Pancreas (tissue), 10 donors: Measurements from ENCODE around the gene AP5Z1. TPM values are rescaled to one million over a fixed set of nuclear protein-coding genes. Genes with fewer than 3 reads are reported as not detected.

Experiments
- ATAC-seq, 4 donors: fragments of 200-7000 bp; cut with Tn5 transposase; one replicate each; pipeline versions ENCODE4 v1.8.0 to v1.9.1; 2020; ENCODE audit warnings: mild to moderate bottlenecking in 4 of 4, moderate library complexity in 4 of 4
- DNase-seq, 6 donors: peaks; one replicate each; pipeline ENCODE4 v3.0.0-alpha.2; 2020
- FAIRE-seq: peaks from 2 replicates; lab custom pipeline; 2012; peaks lifted over from hg19 to GRCh38; lab: Jason Lieb, UNC
- H3K27ac ChIP-seq, 4 donors: fragments of 200-600 bp; sonication (generic); 1 replicate in 3 of 4; 2 replicates in 1 of 4; pipeline versions ENCODE4 v1.5.0 to v1.8.0; 2020
- H3K27me3 ChIP-seq, 4 donors: fragments of 200-600 bp; one replicate each; pipeline ENCODE4 v1.8.0; 2021
- H3K36me3 ChIP-seq, 3 donors: fragments of 200-600 bp; sonication (generic) in 1 of 3; one replicate each; pipeline versions ENCODE4 v1.5.0 to v1.8.0; 2020 to 2021
- H3K4me1 ChIP-seq, 3 donors: fragments of 200-600 bp; one replicate each; pipeline ENCODE4 v1.8.0; 2021
- H3K4me3 ChIP-seq, 4 donors: fragments of 200-600 bp; sonication (generic) in 2 of 4; one replicate each; pipeline versions ENCODE4 v1.5.0 to v1.8.0; 2020 to 2021
- H3K9me3 ChIP-seq, 4 donors: fragments of 200-600 bp; one replicate each; pipeline ENCODE4 v1.8.0; 2021
- CTCF ChIP-seq, 4 donors: fragments of 200-600 bp; sonication (generic) in 3 of 4; IDR thresholded peaks; one replicate each; pipeline versions ENCODE4 v1.5.0 to v1.8.0; 2021; ENCODE audit warnings: antibody characterized with exemption in 4 of 4
- WGBS, 2 donors: extraction: QIAGEN DNeasy Blood & Tissue Kit; methylation state at CpG; one replicate each; pipeline ENCODE4 v1.1.7; 2013; 5-methylcytosine and 5-hydroxymethylcytosine counted together
- intact Hi-C, 3 donors: fragments of 100-400 bp; cut with DNase I; formaldehyde crosslinking; loops; one replicate each; pipeline versions ENCODE4 v1.11.1 to v1.14.2; 2022
- polyA plus RNA-seq, 2 donors: library from polyadenylated mRNA; stranded (reverse); fragments of 200-250 nt; gene quantifications; one replicate each; pipeline ENCODE4 v1.2.3, GENCODE V29; 2013
- total RNA-seq, 6 donors: library from RNA; stranded (reverse); fragmentation: NEBNext Ultra II Directional in 4 of 6; extraction: Animal tissue kit (Norgen Biotek cat#: 25700) in 4 of 6; gene quantifications; one replicate each; pipeline versions ENCODE4 v1.2.1 to v1.2.4, GENCODE V29; 2021 to 2023
- donor health status: healthy with polysubstance abuse.
- donor health status: DM: no; HTN: no; CAD: no; lungs with moderate emphysema.
- donor health status: DM: no; HTN: no; CAD: no.
- donor health status: control.
- donor health status: control.
- donor health status: Bipolar disorder and iron deficiency.
- donor health status: DM: yes; HTN: yes; CAD: no.
- donor health status: DM: no; HTN: no; CAD: no.
- donor health status: DM: no; HTN: no; CAD: no.
- donor health status: DM: yes; HTN: yes; CAD: no.

The AP5Z1 gene
- total and polyA plus RNA-seq, 8 donors: 12.8 to 81.2 (median 18.3) TPM

- peak in 2 of 6 donors; percentile 29 to 49 for DNase-seq
- Histone ChIP-seq H3K9me3 (no peaks in the 10 kb centered on the region), H3K4me1 (peaks cover 0 to 19% (median 0%) of the 10 kb centered on the region in 3 donors), H3K27ac (peak overlapping the region; percentile 94 to 98 (median 96)), H3K36me3 (no peaks in the 10 kb centered on the region), H3K27me3 (no peaks in the 10 kb centered on the region), H3K4me3 (peak overlapping the region; percentile 85 to 96 (median 92))
- ATAC-seq: peak; percentile 25 to 48 (median 34)
- intact Hi-C loops: no loop called here
- 17 to 19% methylated on average over 32 of the region's 32 CpGs for WGBS, 2 donors
- TF ChIP-seq CTCF (IDR thresholded peaks at IDR 0.05): no peak
- no peak for FAIRE-seq
These were observed 613 bp downstream of the AP5Z1 start for GRCh38 chr7:4775848-4776623.

- peaks cover 4 to 22% (median 22%) of the 10 kb centered on the region in 3 donors for H3K36me3 ChIP-seq
- no peak overlapping the region for H3K4me3 ChIP-seq
- DNase-seq: no peak
- no peak for ATAC-seq
- FAIRE-seq: peak; percentile 99
- no peaks in the 10 kb centered on the region for H3K9me3 ChIP-seq
- intact Hi-C loops: no loop called here
- WGBS, 2 donors: 75 to 85% methylated on average over 5 of the region's 5 CpGs
- no peak for TF ChIP-seq CTCF (IDR thresholded peaks at IDR 0.05)
- H3K27ac ChIP-seq: no peak overlapping the region
- H3K4me1 ChIP-seq: peaks cover 0 to 19% (median 0%) of the 10 kb centered on the region in 3 donors
- H3K27me3 ChIP-seq: no peaks in the 10 kb centered on the region
These were observed 3.7 kb downstream of the AP5Z1 start for GRCh38 chr7:4779118-4779517.

- intact Hi-C loops: no loop called here
- Histone ChIP-seq H3K9me3 (no peaks in the 10 kb centered on the region), H3K27me3 (no peaks in the 10 kb centered on the region), H3K4me3 (no peak overlapping the region), H3K27ac (no peak overlapping the region), H3K4me1 (peaks cover 0 to 14% (median 0%) of the 10 kb centered on the region in 3 donors), H3K36me3 (peaks cover 4 to 40% (median 32%) of the 10 kb centered on the region in 3 donors)
- no peak for TF ChIP-seq CTCF (IDR thresholded peaks at IDR 0.05)
- ATAC-seq (no peak), DNase-seq (no peak), FAIRE-seq (no peak)
- 95% methylated on average over 27 of the region's 27 CpGs for WGBS, 2 donors
These were observed 6.1 kb downstream of the AP5Z1 start for GRCh38 chr7:4781366-4782069.

GRCh38 chr7:4782333-4783291 lies 7.2 kb downstream of the AP5Z1 start:
- 94 to 95% methylated on average over 35 to 36 of the region's 36 CpGs for WGBS, 2 donors
- Histone ChIP-seq H3K27me3 (no peaks in the 10 kb centered on the region), H3K36me3 (peaks cover 4 to 49% (median 39%) of the 10 kb centered on the region in 3 donors), H3K9me3 (no peaks in the 10 kb centered on the region), H3K4me1 (peaks cover 0 to 6% (median 0%) of the 10 kb centered on the region in 3 donors), H3K27ac (no peak overlapping the region), H3K4me3 (no peak overlapping the region)
- TF ChIP-seq CTCF (IDR thresholded peaks at IDR 0.05): no peak
- intact Hi-C loops: no loop called here
- FAIRE-seq: no peak
- no peak for ATAC-seq
- no peak for DNase-seq
